Mucosa of stomach (tissue), 1 donor: ENCODE measurements around the gene KCNJ14.

Source experiments
- H3K27me3 ChIP-seq: one replicate; pipeline ENCODE4 v1.7.0; 2013; ENCODE audit warnings: mild to moderate bottlenecking, low read length; ENCODE audit not compliant: control insufficient read depth, insufficient read depth
- H3K36me3 ChIP-seq: one replicate; pipeline ENCODE4 v1.7.0; 2013; ENCODE audit warnings: low read length; ENCODE audit not compliant: control insufficient read depth, insufficient read depth
- H3K4me1 ChIP-seq: one replicate; pipeline ENCODE4 v1.7.0; 2013; ENCODE audit warnings: mild to moderate bottlenecking, low read length; ENCODE audit not compliant: control insufficient read depth, insufficient read depth
- H3K4me3 ChIP-seq: one replicate; pipeline ENCODE4 v1.7.0; 2013; ENCODE audit warnings: low read length
- H3K9ac ChIP-seq: one replicate; pipeline ENCODE4 v1.7.0; 2013; ENCODE audit warnings: mild to moderate bottlenecking, low read length, moderate library complexity
- H3K9me3 ChIP-seq: one replicate; pipeline ENCODE4 v1.7.0; 2013; ENCODE audit warnings: mild to moderate bottlenecking, low read length, moderate library complexity; ENCODE audit not compliant: control insufficient read depth
- donor health status: Pancreatic carcinoma.

The KCNJ14 gene

GRCh38 chr19:48509467-48510194 is 54.3 kb downstream of the KCNJ14 start:
- Histone ChIP-seq H3K4me1 (no peaks in the 10 kb centered on the region), H3K9me3 (no peaks in the 10 kb centered on the region), H3K4me3 (no peak overlapping the region), H3K36me3 (no peaks in the 10 kb centered on the region), H3K27me3 (peaks cover 22% of the 10 kb centered on the region), H3K9ac (no peak overlapping the region)

DNA sequence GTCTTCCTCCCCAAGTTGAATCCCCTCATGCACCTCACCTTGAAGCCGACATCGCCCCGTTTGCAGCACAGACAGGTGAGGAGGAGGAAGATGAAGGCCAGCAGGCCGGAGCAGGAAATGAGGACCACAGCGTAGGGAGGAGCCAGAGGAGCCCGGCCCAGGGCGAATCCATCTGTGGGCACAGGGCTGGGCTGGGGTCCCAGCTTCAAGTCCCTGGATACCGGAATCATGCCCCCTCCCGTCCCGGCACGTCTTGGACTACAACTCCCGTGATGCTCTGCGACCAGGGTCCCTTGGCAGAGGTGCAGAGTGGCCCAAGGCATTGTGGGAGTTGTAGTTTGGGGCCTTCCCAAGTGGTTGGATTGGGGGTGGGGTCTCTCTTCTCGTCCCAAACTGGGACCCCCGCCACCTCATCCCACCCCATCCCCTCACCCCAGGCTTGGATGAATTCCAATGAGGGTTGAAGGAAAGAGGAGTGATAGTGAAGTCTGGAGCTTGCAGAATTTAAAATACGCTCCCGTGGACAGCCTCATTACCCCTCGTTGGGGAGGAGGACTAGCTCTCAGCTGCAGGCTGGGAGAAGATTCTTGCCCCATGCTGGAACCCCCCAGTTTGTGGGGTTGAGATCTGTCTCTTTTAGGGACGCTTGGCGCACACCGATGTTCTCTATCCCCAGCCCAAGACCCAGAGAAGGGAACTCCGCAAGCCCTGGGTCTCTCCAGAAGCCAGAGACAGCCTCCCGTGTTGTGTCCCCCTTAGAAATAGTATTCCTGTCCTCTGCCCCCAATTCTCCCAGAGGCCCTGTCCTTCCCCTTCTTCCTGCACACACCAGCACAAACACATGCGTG is 55.3 kb downstream of the KCNJ14 start:
- Histone ChIP-seq H3K4me3 (no peak overlapping the region), H3K9me3 (no peaks in the 10 kb centered on the region), H3K9ac (no peak overlapping the region), H3K36me3 (no peaks in the 10 kb centered on the region), H3K4me1 (no peaks in the 10 kb centered on the region), H3K27me3 (peaks cover 22% of the 10 kb centered on the region)

- no peaks in the 10 kb centered on the region for H3K4me1 ChIP-seq
- peaks cover 22% of the 10 kb centered on the region for H3K27me3 ChIP-seq
- H3K9me3 ChIP-seq: no peaks in the 10 kb centered on the region
- no peaks in the 10 kb centered on the region for H3K36me3 ChIP-seq
- H3K9ac ChIP-seq: no peak overlapping the region
- no peak overlapping the region for H3K4me3 ChIP-seq
These were observed 56.0 kb downstream of the KCNJ14 start for GRCh38 chr19:48511321-48511731.

- Histone ChIP-seq H3K4me3 (no peak within 1 kb of the TSS), H3K36me3 (no peaks in the 10 kb centered on the region), H3K9ac (no peak within 1 kb of the TSS), H3K9me3 (no peaks in the 10 kb centered on the region), H3K27me3 (peaks cover 22% of the 10 kb centered on the region), H3K4me1 (no peaks in the 10 kb centered on the region)
These were observed 56.6 kb downstream of the KCNJ14 start, which contains the start of gene LMTK3 for GRCh38 chr19:48511800-48512503. TSS of gene LMTK3 (minus strand) at chr19:48511835. CDS start at chr19:48511576, 259 bp downstream.

- no peaks in the 10 kb centered on the region for H3K9me3 ChIP-seq
- H3K36me3 ChIP-seq: no peaks in the 10 kb centered on the region
- H3K9ac ChIP-seq: no peak overlapping the region
- no peaks in the 10 kb centered on the region for H3K4me1 ChIP-seq
- peaks cover 22% of the 10 kb centered on the region for H3K27me3 ChIP-seq
- no peak overlapping the region for H3K4me3 ChIP-seq
These were observed 57.3 kb downstream of the KCNJ14 start for GRCh38 chr19:48512504-48513288.

- Histone ChIP-seq H3K4me1 (no peaks in the 10 kb centered on the region), H3K36me3 (no peaks in the 10 kb centered on the region), H3K4me3 (peak overlapping the region; percentile 45), H3K9me3 (no peaks in the 10 kb centered on the region), H3K27me3 (peaks cover 22% of the 10 kb centered on the region), H3K9ac (peak overlapping the region; percentile 20)
These were observed 58.1 kb downstream of the KCNJ14 start for GRCh38 chr19:48513289-48514122.

GRCh38 chr19:48514123-48514458 is 58.7 kb downstream of the KCNJ14 start:
- no peaks in the 10 kb centered on the region for H3K9me3 ChIP-seq
- H3K4me3 ChIP-seq: no peak overlapping the region
- H3K9ac ChIP-seq: no peak overlapping the region
- no peaks in the 10 kb centered on the region for H3K4me1 ChIP-seq
- no peaks in the 10 kb centered on the region for H3K36me3 ChIP-seq
- peaks cover 22% of the 10 kb centered on the region for H3K27me3 ChIP-seq

- Histone ChIP-seq H3K4me3 (no peak overlapping the region), H3K27me3 (peaks cover 16% of the 10 kb centered on the region), H3K9ac (no peak overlapping the region), H3K36me3 (no peaks in the 10 kb centered on the region), H3K9me3 (no peaks in the 10 kb centered on the region), H3K4me1 (no peaks in the 10 kb centered on the region)
These were observed 61.2 kb downstream of the KCNJ14 start for GRCh38 chr19:48516536-48516935.
